Endometrium (tissue), 2 donors: ENCODE measurements around the gene DTNBP1.

Experiments used
- FAIRE-seq: peaks from 2 replicates; lab custom pipeline; 2012; peaks lifted over from hg19 to GRCh38; lab: Jason Lieb, UNC
- donor health status: control.
- donor health status: control.

The DTNBP1 gene

DNA sequence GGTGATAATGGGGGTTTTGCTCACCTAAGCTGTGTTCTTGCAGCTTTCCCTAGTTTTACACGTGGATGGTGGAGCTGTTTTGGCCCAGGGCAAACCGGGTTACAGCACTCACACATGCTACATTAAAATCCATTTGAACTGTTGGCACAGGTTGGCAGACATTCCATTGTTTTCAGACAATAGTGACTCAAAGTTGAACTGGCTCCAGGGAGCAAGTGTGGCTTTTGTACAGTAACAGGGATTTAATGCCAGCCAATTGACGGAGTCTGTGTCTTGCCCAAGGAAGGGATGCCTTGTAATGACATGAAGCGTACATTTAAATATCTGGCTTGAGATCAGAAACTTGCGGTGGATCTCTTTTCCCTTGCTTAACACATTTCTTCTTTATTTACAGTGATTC is 183.1 kb downstream of the DTNBP1 start:
- FAIRE-seq, result no peak

- FAIRE-seq, result no peak
These were observed 185.1 kb downstream of the DTNBP1 start for GRCh38 chr6:15477746-15478145.

GRCh38 chr6:15476631-15477380 is 186.0 kb downstream of the DTNBP1 start:
- FAIRE-seq, result no peak

DNA sequence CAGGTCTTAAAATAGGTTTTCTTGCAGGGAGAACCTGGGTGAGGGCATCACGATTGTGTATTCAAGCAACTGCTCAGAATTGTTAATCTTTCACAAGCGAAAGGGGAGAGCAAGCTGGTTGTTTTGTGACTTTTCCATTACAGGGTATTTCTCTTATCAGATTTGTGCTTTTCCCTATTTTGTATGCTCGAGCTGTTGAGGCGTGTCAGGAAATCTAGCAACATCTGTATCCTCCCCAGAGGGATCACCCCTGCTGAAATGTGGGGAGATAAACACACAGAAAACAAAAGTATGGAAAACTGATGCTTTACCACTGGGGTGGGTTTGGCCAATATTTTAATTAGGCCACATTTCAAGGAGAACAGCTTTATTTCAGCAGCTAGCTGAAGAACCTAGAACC is 187.0 kb downstream of the DTNBP1 start:
- no peak for FAIRE-seq

GRCh38 chr6:15475261-15475660 is 187.6 kb downstream of the DTNBP1 start:
- FAIRE-seq, result no peak

GRCh38 chr6:15474196-15474595 is 188.6 kb downstream of the DTNBP1 start:
- FAIRE-seq, result no peak

DNA sequence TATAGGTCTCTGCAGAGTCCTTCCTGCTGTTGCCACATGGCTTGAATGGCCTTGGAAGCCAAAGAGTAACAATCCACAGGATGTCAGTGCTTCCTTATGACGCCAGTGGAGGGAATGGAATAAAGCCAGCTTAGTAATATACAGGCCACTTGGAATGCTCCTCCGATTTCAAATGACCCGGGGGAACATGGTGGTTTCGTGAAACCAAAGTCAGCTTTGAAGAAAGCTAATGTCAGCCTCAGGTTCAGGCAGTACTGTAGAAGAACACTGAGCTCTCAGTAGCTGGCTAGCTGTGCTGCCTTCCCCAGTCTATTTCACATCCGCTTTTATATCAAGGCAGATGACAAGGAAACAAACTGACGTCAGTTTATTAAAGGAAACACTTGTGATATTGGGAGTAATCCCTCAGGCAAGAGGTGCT is 189.1 kb downstream of the DTNBP1 start:
- no peak for FAIRE-seq

DNA sequence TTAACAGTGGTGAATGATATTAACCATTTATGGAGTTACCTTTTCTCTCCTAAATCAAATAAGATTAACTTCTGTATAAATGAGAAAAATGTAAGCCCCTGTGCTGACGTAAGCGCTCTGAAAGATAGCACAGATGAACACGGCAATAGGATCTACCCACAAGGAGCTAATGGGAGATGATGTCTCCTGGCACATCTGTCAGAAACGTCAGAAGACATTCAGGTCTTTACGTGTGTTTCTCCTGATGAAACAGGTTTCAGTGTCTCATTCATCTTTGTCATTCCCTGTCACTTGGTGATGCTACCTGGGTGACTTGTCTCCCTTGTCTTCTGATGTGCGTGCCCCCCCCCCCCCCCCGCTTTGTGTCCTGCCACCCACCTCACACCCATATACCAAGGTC is 189.7 kb downstream of the DTNBP1 start:
- FAIRE-seq, result no peak
